Esophagus squamous epithelium (tissue), 4 donors: ENCODE measurements around the gene MC1R.

Experiments used
- POLR2A ChIP-seq, 4 donors: fragments of 450-650 bp; IDR thresholded peaks; one replicate each; pipeline ENCODE4 v1.6.1; 2017; ENCODE audit warnings: antibody characterized with exemption in 4 of 4, mild to moderate bottlenecking in 4 of 4, moderate library complexity in 3 of 4
- TF ChIP-seq, protein P1 (sequence below), 6 experiments: fragments of 450-650 bp in 4 of 6; fragments of 200-600 bp in 2 of 6; sonication (generic) in 2 of 6; IDR thresholded peaks; one replicate each; pipeline ENCODE4 v1.5.1; 2016 to 2019; ENCODE audit warnings: antibody characterized with exemption in 6 of 6, mild to moderate bottlenecking in 4 of 6, moderate library complexity in 4 of 6

DNA sequence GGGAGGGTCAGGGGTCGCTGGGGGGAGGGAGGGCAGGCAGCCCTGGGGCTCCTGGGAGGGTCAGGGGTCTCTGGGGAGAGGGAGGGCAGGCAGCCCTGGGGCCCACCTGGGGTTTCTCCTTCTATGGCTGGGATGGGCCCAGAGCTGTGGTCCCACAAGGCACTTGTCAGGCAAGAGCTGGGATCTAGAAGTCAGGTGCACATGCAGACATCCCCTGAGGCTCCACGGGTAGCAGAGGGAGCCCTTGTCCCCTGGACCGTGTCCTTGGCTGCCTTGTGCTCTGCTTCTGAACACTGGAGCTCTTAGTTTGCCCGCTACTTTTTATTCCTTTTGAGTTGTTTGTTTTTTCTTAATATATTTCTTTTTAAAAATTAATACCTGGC is 6.3 kb downstream of the MC1R start:
- TF ChIP-seq, protein P1, sequence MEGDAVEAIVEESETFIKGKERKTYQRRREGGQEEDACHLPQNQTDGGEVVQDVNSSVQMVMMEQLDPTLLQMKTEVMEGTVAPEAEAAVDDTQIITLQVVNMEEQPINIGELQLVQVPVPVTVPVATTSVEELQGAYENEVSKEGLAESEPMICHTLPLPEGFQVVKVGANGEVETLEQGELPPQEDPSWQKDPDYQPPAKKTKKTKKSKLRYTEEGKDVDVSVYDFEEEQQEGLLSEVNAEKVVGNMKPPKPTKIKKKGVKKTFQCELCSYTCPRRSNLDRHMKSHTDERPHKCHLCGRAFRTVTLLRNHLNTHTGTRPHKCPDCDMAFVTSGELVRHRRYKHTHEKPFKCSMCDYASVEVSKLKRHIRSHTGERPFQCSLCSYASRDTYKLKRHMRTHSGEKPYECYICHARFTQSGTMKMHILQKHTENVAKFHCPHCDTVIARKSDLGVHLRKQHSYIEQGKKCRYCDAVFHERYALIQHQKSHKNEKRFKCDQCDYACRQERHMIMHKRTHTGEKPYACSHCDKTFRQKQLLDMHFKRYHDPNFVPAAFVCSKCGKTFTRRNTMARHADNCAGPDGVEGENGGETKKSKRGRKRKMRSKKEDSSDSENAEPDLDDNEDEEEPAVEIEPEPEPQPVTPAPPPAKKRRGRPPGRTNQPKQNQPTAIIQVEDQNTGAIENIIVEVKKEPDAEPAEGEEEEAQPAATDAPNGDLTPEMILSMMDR (IDR thresholded peaks at IDR 0.05), result no peak
- TF ChIP-seq POLR2A (IDR thresholded peaks at IDR 0.05), result no peak
